H9 (cell line): Measurements from ENCODE around the gene OSGIN1. TPM values are rescaled to one million over a fixed set of nuclear protein-coding genes. Genes with fewer than 3 reads are reported as not detected.

Experiments used
- DNase-seq: peaks from one replicate; pipeline ENCODE4 v3.0.0-alpha.2; 2017
- H2AFZ ChIP-seq: one replicate; pipeline ENCODE4 v1.6.1; 2013; ENCODE audit warnings: mild to moderate bottlenecking, low read length, control low read depth, moderate library complexity
- H2AK5ac ChIP-seq: 2 replicates; pipeline ENCODE4 v1.6.1; 2013; ENCODE audit warnings: low read length, control low read depth, mixed read lengths; ENCODE audit not compliant: insufficient read length
- H2BK120ac ChIP-seq: one replicate; pipeline ENCODE4 v1.6.1; 2013; ENCODE audit warnings: low read depth, mild to moderate bottlenecking, low read length, control low read depth, inconsistent platforms; ENCODE audit not compliant: poor library complexity, severe bottlenecking
- H2BK12ac ChIP-seq: 2 replicates; pipeline ENCODE4 v1.6.1; 2013; ENCODE audit warnings: low read length, control low read depth, mixed read lengths, low read depth; ENCODE audit not compliant: insufficient read length
- H2BK15ac ChIP-seq: 2 replicates; pipeline ENCODE4 v1.6.1; 2013; ENCODE audit warnings: low read depth, low read length, control low read depth
- H2BK20ac ChIP-seq: one replicate; pipeline ENCODE4 v1.6.1; 2013; ENCODE audit warnings: low read depth, mild to moderate bottlenecking, low read length, control low read depth, inconsistent platforms; ENCODE audit not compliant: poor library complexity, severe bottlenecking
- H2BK5ac ChIP-seq: 2 replicates; pipeline ENCODE4 v1.6.1; 2013; ENCODE audit warnings: low read length, control low read depth, mixed read lengths; ENCODE audit not compliant: insufficient read length
- H3K14ac ChIP-seq: 2 replicates; pipeline ENCODE4 v1.6.1; 2013; ENCODE audit warnings: low read length, control low read depth; ENCODE audit not compliant: insufficient read depth
- H3K18ac ChIP-seq: 2 replicates; pipeline ENCODE4 v1.6.1; 2013; ENCODE audit warnings: low read depth, mild to moderate bottlenecking, mixed read lengths, low read length, control low read depth; ENCODE audit not compliant: insufficient read length
- H3K23ac ChIP-seq: 2 replicates; pipeline ENCODE4 v1.6.1; 2013; ENCODE audit warnings: low read length, control low read depth, mixed read lengths, low read depth; ENCODE audit not compliant: insufficient read length
- H3K23me2 ChIP-seq: 2 replicates; pipeline ENCODE4 v1.6.1; 2013; ENCODE audit warnings: low read depth, mild to moderate bottlenecking, mixed read lengths, low read length, control low read depth; ENCODE audit not compliant: insufficient read length, poor library complexity, severe bottlenecking
- H3K27ac ChIP-seq: 2 replicates; pipeline ENCODE4 v1.5.1; 2013; ENCODE audit warnings: low read length, control low read depth, mixed read lengths, low read depth; ENCODE audit not compliant: insufficient read length
- H3K27me3 ChIP-seq: 2 replicates; pipeline ENCODE4 v1.6.1; 2013; ENCODE audit warnings: low read length, control low read depth, inconsistent platforms; ENCODE audit not compliant: insufficient read depth
- H3K4ac ChIP-seq: 2 replicates; pipeline ENCODE4 v1.6.1; 2013; ENCODE audit warnings: low read depth, mild to moderate bottlenecking, control low read depth, inconsistent platforms, low read length, moderate library complexity
- H3K4me1 ChIP-seq: 2 replicates; pipeline ENCODE4 v1.6.1; 2013; ENCODE audit warnings: low read length, control low read depth, inconsistent platforms; ENCODE audit not compliant: insufficient read depth
- H3K4me2 ChIP-seq: 2 replicates; pipeline ENCODE4 v1.6.1; 2013; ENCODE audit warnings: low read length, control low read depth, mixed read lengths; ENCODE audit not compliant: insufficient read length, insufficient read depth
- H3K56ac ChIP-seq: 2 replicates; pipeline ENCODE4 v1.6.1; 2013; ENCODE audit warnings: low read depth, mild to moderate bottlenecking, mixed read lengths, low read length, control low read depth; ENCODE audit not compliant: insufficient read length
- H3K79me1 ChIP-seq: 2 replicates; pipeline ENCODE4 v1.6.1; 2013; ENCODE audit warnings: low read depth, mild to moderate bottlenecking, moderate library complexity, low read length, control low read depth, inconsistent platforms; ENCODE audit not compliant: insufficient read depth, poor library complexity, severe bottlenecking
- H3K79me2 ChIP-seq: 2 replicates; pipeline ENCODE4 v1.6.1; 2013; ENCODE audit warnings: low read length, control low read depth, inconsistent platforms; ENCODE audit not compliant: insufficient read depth
- H3K9ac ChIP-seq: 2 replicates; pipeline ENCODE4 v1.6.1; 2013; ENCODE audit warnings: low read length, control low read depth, mixed read lengths; ENCODE audit not compliant: insufficient read length; ENCODE audit errors: extremely low read depth
- H3K9me3 ChIP-seq: one replicate; pipeline ENCODE4 v1.6.1; 2013; ENCODE audit warnings: low read depth, low read length, inconsistent platforms; ENCODE audit not compliant: control insufficient read depth
- H3T11ph ChIP-seq: one replicate; pipeline ENCODE4 v1.6.1; 2013; ENCODE audit warnings: mild to moderate bottlenecking, low read length, control low read depth, inconsistent platforms
- H4K20me1 ChIP-seq: one replicate; pipeline ENCODE4 v1.6.1; 2013; ENCODE audit not compliant: control insufficient read depth, insufficient read length, insufficient read depth
- H4K5ac ChIP-seq: 2 replicates; pipeline ENCODE4 v1.6.1; 2013; ENCODE audit warnings: low read depth, mild to moderate bottlenecking, mixed read lengths, low read length, control low read depth; ENCODE audit not compliant: insufficient read length
- H4K8ac ChIP-seq: replicated peaks from 2 replicates; pipeline ENCODE4 v1.6.1; 2013; ENCODE audit warnings: low read length, control low read depth, mixed read lengths, low read depth; ENCODE audit not compliant: insufficient read length
- H4K91ac ChIP-seq: 2 replicates; pipeline ENCODE4 v1.6.1; 2013; ENCODE audit warnings: low read depth, mild to moderate bottlenecking, moderate library complexity, mixed read lengths, low read length, control low read depth; ENCODE audit not compliant: insufficient read length
- H3K27ac Mint-ChIP-seq, 3 experiments: 2 replicates in 2 of 3; 3 replicates in 1 of 3; pipeline ENCODE4 v1.8.0; 2020 to 2021; ENCODE audit warnings: mixed read lengths in 3 of 3, mild to moderate bottlenecking in 1 of 3, moderate library complexity in 1 of 3
- H3K27me3 Mint-ChIP-seq: 2 replicates; pipeline ENCODE4 v1.8.0; 2021; ENCODE audit warnings: low read depth, mild to moderate bottlenecking, moderate library complexity, mixed read lengths
- H3K36me3 Mint-ChIP-seq, 3 experiments: 2 replicates in 2 of 3; 3 replicates in 1 of 3; pipeline ENCODE4 v1.8.0; 2020 to 2021; ENCODE audit warnings: low read depth in 3 of 3, mixed read lengths in 3 of 3; ENCODE audit not compliant: insufficient read depth in 1 of 3
- H3K4me1 Mint-ChIP-seq, 2 experiments: 2 replicates each; pipeline ENCODE4 v1.8.0; 2020; ENCODE audit warnings: mixed read lengths in 2 of 2
- H3K4me3 Mint-ChIP-seq, 2 experiments: 2 replicates in 1 of 2; 3 replicates in 1 of 2; pipeline ENCODE4 v1.8.0; 2020 to 2021; ENCODE audit warnings: mild to moderate bottlenecking in 2 of 2, mixed read lengths in 2 of 2, moderate library complexity in 1 of 2
- H3K9me3 Mint-ChIP-seq, 2 experiments: 2 replicates in 1 of 2; 3 replicates in 1 of 2; pipeline ENCODE4 v1.8.0; 2020; ENCODE audit warnings: mild to moderate bottlenecking in 2 of 2, mixed read lengths in 2 of 2, moderate library complexity in 1 of 2
- WGBS: extraction: QIAGEN DNeasy Blood & Tissue Kit; methylation state at CpG from one replicate; pipeline ENCODE4 v1.1.7; 2013; ENCODE audit warnings: missing lambda C conversion rate, low lambda C conversion rate, mixed read lengths; ENCODE audit not compliant: insufficient read length; ENCODE audit errors: extremely low coverage; 5-methylcytosine and 5-hydroxymethylcytosine counted together
- total RNA-seq: library from RNA; stranded (reverse); gene quantifications from 2 replicates; pipeline ENCODE4 v1.2.1, GENCODE V29; 2021
- TF ChIP-seq, protein P1 (sequence below): fragments of 200-600 bp; sonication (generic); conservative IDR thresholded peaks from 3 replicates; pipeline ENCODE4 v1.8.0; 2021; ENCODE audit warnings: antibody characterized with exemption, mild to moderate bottlenecking

Gene OSGIN1
- total RNA-seq, 1 experiment from 2014 or later: 0.63 TPM

DNA sequence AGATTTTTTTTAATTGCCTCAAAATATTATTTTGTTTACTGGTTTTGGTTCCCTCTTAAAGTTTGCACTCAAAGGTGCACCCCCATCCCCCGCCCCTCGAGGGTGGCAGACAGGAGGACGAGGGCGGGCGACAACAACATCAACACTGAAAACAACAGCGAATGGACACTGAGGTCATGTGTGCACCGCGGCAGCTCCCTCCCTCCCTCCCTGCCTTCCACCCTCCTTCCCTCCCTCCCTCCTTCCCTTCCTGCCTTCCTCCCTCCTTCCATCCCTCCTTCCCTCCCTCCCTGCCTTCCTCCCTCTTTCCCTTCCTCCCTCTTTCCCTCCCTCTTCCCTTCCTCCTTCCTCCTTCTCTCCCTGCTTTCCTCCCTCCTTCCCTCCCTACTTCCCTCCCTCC is 1.5 kb upstream of the OSGIN1 start:
- Histone ChIP-seq H4K8ac (no peak overlapping the region), H3K27ac (no peak overlapping the region), H2BK15ac (no peak overlapping the region), H4K5ac (no peak overlapping the region), H2AK5ac (no peak overlapping the region), H3K27me3 (no peaks in the 10 kb centered on the region), H3K23me2 (no peaks in the 10 kb centered on the region), H4K20me1 (no peaks in the 10 kb centered on the region), H2BK12ac (no peak overlapping the region), H3K4ac (no peak overlapping the region), H2AFZ (no peak overlapping the region), H3K14ac (no peak overlapping the region), H2BK120ac (no peak overlapping the region), H3K56ac (no peak overlapping the region), H4K91ac (no peak overlapping the region), H2BK20ac (no peak overlapping the region), H3K9ac (no peak overlapping the region), H3K23ac (no peak overlapping the region), H3K79me2 (no peaks in the 10 kb centered on the region), H3K79me1 (no peaks in the 10 kb centered on the region), H3K9me3 (no peaks in the 10 kb centered on the region), H3K4me2 (no peak overlapping the region), H2BK5ac (no peak overlapping the region), H3K4me1 (no peaks in the 10 kb centered on the region), H3T11ph (no peak overlapping the region), H3K18ac (no peak overlapping the region)
- Mint-ChIP-seq H3K27me3 (peaks cover 4% of the 10 kb centered on the region; the same call in 1 of the 2 replicates), H3K9me3 (no peaks in the 10 kb centered on the region; a peak in 2 of 5 replicates), H3K36me3 (no peaks in the 10 kb centered on the region), H3K4me1 (peaks cover 10 to 14% of the 10 kb centered on the region in 2 experiments), H3K4me3 (no peak overlapping the region), H3K27ac (no peak overlapping the region)
- no CpG with 5 or more reads among the region's 8 CpGs for WGBS
- no peak for DNase-seq
- TF ChIP-seq, protein P1, sequence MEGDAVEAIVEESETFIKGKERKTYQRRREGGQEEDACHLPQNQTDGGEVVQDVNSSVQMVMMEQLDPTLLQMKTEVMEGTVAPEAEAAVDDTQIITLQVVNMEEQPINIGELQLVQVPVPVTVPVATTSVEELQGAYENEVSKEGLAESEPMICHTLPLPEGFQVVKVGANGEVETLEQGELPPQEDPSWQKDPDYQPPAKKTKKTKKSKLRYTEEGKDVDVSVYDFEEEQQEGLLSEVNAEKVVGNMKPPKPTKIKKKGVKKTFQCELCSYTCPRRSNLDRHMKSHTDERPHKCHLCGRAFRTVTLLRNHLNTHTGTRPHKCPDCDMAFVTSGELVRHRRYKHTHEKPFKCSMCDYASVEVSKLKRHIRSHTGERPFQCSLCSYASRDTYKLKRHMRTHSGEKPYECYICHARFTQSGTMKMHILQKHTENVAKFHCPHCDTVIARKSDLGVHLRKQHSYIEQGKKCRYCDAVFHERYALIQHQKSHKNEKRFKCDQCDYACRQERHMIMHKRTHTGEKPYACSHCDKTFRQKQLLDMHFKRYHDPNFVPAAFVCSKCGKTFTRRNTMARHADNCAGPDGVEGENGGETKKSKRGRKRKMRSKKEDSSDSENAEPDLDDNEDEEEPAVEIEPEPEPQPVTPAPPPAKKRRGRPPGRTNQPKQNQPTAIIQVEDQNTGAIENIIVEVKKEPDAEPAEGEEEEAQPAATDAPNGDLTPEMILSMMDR: no peak
